ENCODE measurements around the gene ZNF683. TPM values are rescaled to one million over a fixed set of nuclear protein-coding genes. Genes with fewer than 3 reads are reported as not detected.

The ZNF683 gene
- total and polyA plus RNA-seq, 10 of the 15 experiments (the other 5 are each of a cell fraction or from before 2014, with no cell fraction given), result not detected

GRCh38 chr1:26399034-26399433 lies 26.5 kb upstream of the ZNF683 start:
- no peak overlapping the region for H3K4me3 ChIP-seq
- TF ChIP-seq SRF (IDR thresholded peaks at IDR 0.05; ENCODE audit: low read depth in 2 of 2, low read length in 2 of 2) (no peak), RCOR1 (conservative IDR thresholded peaks at IDR 0.05; ENCODE audit: low read depth, low read length) (no peak), TAF1 (IDR thresholded peaks at IDR 0.05; ENCODE audit: borderline replicate concordance, low read depth, low read length) (no peak), ZBTB11 (CRISPR knock-in tag; IDR thresholded peaks at IDR 0.05) (no peak), CHD1 (IDR thresholded peaks at IDR 0.05; ENCODE audit: low read depth, low read length) (no peak), HDAC6 (IDR thresholded peaks at IDR 0.05; ENCODE audit: unreplicated experiment) (no peak), ZNF207 (IDR thresholded peaks at IDR 0.05; ENCODE audit: borderline replicate concordance) (no peak), IRF4 (IDR thresholded peaks at IDR 0.05; ENCODE audit: low read depth, low read length) (no peak), CEBPZ (IDR thresholded peaks at IDR 0.05; ENCODE audit: low read depth, low read length) (no peak), TCF7 (IDR thresholded peaks at IDR 0.05; ENCODE audit: borderline replicate concordance) (no peak)
- H4K20me1 ChIP-seq (ENCODE audit: control insufficient read depth, insufficient read depth), result no peaks in the 10 kb centered on the region
- in situ Hi-C loops (cut with MboI), result no loop called here
- RAD21 ChIA-PET (ENCODE audit: unreplicated experiment), result interaction anchor here (1.0 kb wide), 1 partner anchor 64 kb away, joined by 3 read pairs; no protein-coding TSS in a partner anchor
- POLR2A ChIA-PET, result no interaction called here
- no peak overlapping the region for H3K9ac ChIP-seq (ENCODE audit: control insufficient read depth, insufficient read depth, low read length)
- no peak overlapping the region for H3K4me2 ChIP-seq (ENCODE audit: control insufficient read depth, insufficient read depth)
- intact Hi-C loops (cut with micrococcal nuclease; ENCODE audit: unreplicated experiment), result loop anchor here (10.0 kb wide), 1 partner anchor 234 kb away; the partner anchor contains the start of genes C1orf232 and ZNF593
- no peaks in the 10 kb centered on the region for H3K9me3 ChIP-seq (replicated peaks; ENCODE audit: control insufficient read depth, insufficient read depth, low read length)
- ATAC-seq (no peak), DNase-seq (ENCODE audit: low read depth, low spot score) (no peak), FAIRE-seq (peak; percentile 7)
- H3K27me3 ChIP-seq (replicated peaks in 1 of 2; ENCODE audit: control insufficient read depth in 2 of 2, insufficient read depth in 2 of 2, low read length in 1 of 2), result no peaks in the 10 kb centered on the region
- SMC1A ChIA-PET (ENCODE audit: uncharacterized antibody, unreplicated experiment), result interaction anchor here (1.0 to 1.2 kb wide), 2 partner anchors 18 to 124 kb away, joined by 3 read pairs; no protein-coding TSS in a partner anchor
- no peak overlapping the region for H2AFZ ChIP-seq (ENCODE audit: control insufficient read depth, low read depth, low read length)
- H3K4me1 ChIP-seq (ENCODE audit: control insufficient read depth, insufficient read depth, low read length), result no peaks in the 10 kb centered on the region
- H3K79me2 ChIP-seq (ENCODE audit: control insufficient read depth, insufficient read depth, low read length), result no peaks in the 10 kb centered on the region
- no TSS peak for BruUV-seq (replicated peaks)
- H3K27ac ChIP-seq (ENCODE audit: control insufficient read depth, insufficient read depth), result no peak overlapping the region
- 12% methylated on average over 3 of the region's 3 CpGs for WGBS (ENCODE audit: insufficient coverage, insufficient replicate concordance, low lambda C conversion rate, missing lambda C conversion rate)
- CTCF ChIA-PET, result interaction anchor here (1.3 to 2.7 kb wide), 2 partner anchors 18 to 35 kb away, joined by 3 to 16 read pairs; no protein-coding TSS in a partner anchor
- H3K36me3 ChIP-seq (ENCODE audit: control insufficient read depth in 2 of 2, insufficient read depth in 2 of 2, low read length in 1 of 2), result no peaks in the 10 kb centered on the region
